ENCODE data around the gene PLPPR4.
"Not testable (repeated sequence)": the region's sequence is repeated elsewhere in the genome, so short reads cannot be mapped to it uniquely, and the experiment has no call there.

Gene PLPPR4

DNA sequence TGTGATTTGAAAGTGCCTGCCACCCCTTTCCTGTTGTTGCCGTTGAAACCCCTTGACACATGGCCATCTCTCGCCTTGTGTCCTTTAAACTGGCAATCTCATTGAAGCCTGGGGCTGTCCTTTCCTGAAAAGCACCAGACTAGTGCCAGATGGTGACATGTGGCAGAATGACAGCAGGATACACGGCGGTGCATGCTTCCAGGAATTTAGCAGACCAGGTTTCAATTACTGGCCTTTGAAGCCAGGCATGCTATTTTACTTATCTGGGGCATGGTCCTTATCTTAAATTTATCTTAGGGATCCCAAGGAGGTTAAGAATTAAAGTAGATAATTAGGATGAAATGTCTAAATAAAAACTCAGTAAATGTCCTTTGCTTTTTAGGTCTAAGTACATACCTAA, 15.2 kb downstream of the PLPPR4 start:
- DNase-seq (ENCODE audit: low read depth in 2 of 2) = no peak
- TF ChIP-seq, protein P1, sequence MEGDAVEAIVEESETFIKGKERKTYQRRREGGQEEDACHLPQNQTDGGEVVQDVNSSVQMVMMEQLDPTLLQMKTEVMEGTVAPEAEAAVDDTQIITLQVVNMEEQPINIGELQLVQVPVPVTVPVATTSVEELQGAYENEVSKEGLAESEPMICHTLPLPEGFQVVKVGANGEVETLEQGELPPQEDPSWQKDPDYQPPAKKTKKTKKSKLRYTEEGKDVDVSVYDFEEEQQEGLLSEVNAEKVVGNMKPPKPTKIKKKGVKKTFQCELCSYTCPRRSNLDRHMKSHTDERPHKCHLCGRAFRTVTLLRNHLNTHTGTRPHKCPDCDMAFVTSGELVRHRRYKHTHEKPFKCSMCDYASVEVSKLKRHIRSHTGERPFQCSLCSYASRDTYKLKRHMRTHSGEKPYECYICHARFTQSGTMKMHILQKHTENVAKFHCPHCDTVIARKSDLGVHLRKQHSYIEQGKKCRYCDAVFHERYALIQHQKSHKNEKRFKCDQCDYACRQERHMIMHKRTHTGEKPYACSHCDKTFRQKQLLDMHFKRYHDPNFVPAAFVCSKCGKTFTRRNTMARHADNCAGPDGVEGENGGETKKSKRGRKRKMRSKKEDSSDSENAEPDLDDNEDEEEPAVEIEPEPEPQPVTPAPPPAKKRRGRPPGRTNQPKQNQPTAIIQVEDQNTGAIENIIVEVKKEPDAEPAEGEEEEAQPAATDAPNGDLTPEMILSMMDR (IDR thresholded peaks at IDR 0.05; ENCODE audit: low read depth, low read length) = no peak
- H3K4me3 ChIP-seq (replicated peaks in 1 of 2; ENCODE audit: low read depth in 2 of 2, low read length in 2 of 2) = no peak overlapping the region

DNA sequence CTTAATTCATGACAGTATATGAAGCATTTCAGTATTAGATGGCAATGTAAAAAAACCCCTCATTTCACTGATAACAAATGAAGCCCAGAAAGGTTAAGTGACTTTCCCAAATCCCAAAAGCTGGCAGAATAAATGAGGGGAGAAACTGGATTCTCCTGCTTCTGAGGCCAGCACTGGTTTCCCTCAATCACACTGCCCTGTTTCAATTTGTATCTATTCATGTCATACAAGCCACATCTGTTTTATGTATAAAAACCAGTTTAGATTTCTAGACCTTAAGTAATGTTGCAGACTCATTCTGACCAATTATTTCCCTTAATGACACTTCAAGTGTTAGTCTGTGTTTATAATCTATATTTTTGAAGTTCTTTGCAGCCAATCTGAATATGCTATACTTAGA, 16.8 kb downstream of the PLPPR4 start:
- no peak for DNase-seq (ENCODE audit: low read depth in 2 of 2)
- H3K4me3 ChIP-seq (replicated peaks in 1 of 2; ENCODE audit: low read depth in 2 of 2, low read length in 2 of 2) = no peak overlapping the region
- TF ChIP-seq, protein P1 (IDR thresholded peaks at IDR 0.05; ENCODE audit: low read depth, low read length) = no peak

DNA sequence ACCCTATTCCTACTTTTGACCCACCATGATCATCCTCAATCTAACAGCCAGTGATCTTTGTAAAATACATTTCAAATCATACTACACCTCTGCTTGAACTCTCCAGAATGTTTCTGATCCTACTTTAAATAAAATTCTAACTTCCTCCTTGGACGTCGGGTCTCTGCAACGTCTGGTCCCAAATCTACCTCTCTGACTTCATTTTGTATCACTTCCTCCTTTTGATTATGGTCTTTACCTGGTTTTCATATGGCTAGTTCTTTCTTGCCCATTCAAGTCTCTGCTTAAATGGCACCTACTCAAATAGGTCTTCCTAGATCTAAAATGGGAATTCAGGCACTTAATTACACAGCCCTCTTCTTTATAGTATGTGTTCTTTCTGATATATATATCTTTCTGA, 18.2 kb downstream of the PLPPR4 start:
- DNase-seq (ENCODE audit: low read depth in 2 of 2) = no peak
- TF ChIP-seq, protein P1 (IDR thresholded peaks at IDR 0.05; ENCODE audit: low read depth, low read length) = no peak
- H3K4me3 ChIP-seq (replicated peaks in 1 of 2; ENCODE audit: low read depth in 2 of 2, low read length in 2 of 2) = no peak overlapping the region

DNA sequence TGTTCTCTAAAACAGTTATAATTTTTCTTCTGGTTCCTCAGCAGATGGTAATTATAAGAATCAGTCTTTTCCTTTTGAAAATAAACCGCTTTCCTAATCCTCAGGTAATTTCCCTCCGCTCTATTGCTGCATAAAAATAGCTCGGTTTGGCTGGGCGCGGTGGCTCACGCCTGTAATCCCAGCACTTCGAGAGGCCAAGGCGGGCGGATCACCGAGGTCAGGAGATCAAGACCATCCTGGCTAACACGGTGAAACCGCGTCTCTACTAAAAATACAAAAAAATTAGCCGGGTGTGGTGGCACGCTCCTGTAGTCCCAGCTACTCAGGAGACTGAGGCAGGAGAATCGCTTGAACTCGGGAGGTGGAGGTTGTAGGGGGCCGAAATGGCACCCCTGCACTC, 19.2 kb downstream of the PLPPR4 start:
- not testable (repeated sequence) for DNase-seq (ENCODE audit: low read depth in 2 of 2); H3K4me3 ChIP-seq (replicated peaks in 1 of 2; ENCODE audit: low read depth in 2 of 2, low read length in 2 of 2)

DNA sequence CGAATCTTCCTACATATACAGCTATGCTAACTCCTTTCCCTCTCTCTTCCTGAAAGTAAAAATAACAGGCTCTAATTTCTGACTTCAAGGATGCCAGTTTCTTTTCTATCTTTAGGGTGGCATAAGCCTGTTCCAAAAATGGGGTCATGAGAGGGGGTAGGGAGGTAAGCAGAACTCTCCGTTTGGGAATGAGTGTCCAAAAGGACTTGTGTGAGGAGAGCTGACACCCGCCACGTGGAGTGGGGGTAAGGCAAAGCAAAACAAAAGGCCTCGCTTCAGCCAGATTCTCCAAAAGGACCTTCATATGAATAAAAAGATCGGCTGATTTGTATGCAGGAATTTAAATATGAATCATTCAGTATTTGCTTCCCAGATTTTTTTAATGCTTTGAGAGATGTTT, 28.6 kb downstream of the PLPPR4 start:
- DNase-seq (ENCODE audit: low read depth in 2 of 2) = no peak
- no peak overlapping the region for H3K4me3 ChIP-seq (replicated peaks in 1 of 2; ENCODE audit: low read depth in 2 of 2, low read length in 2 of 2)
- TF ChIP-seq, protein P1 (IDR thresholded peaks at IDR 0.05; ENCODE audit: low read depth, low read length) = no peak

DNA sequence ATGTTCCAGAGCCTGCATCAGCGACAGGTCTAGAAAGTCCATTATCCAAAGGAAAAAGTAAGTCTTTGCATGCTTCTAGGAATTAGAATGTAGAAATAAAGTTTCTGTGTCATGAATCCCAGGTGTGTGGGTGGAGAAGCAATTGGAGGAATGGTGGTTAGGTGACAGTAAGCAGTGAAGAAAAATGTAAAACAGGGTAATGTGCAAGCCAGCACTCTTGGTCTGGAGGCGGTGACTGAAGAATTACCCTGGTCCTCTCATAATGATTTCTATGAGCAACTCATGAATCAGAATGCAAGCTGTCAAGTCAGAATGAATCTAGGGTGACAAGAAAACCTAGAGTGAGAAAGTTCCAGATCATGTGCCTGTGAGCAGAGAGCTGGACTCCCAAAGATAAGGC, 33.6 kb downstream of the PLPPR4 start:
- no peak overlapping the region for H3K4me3 ChIP-seq (replicated peaks in 1 of 2; ENCODE audit: low read depth in 2 of 2, low read length in 2 of 2)
- TF ChIP-seq, protein P1 (IDR thresholded peaks at IDR 0.05; ENCODE audit: low read depth, low read length) = no peak
- no peak for DNase-seq (ENCODE audit: low read depth in 2 of 2)

DNA sequence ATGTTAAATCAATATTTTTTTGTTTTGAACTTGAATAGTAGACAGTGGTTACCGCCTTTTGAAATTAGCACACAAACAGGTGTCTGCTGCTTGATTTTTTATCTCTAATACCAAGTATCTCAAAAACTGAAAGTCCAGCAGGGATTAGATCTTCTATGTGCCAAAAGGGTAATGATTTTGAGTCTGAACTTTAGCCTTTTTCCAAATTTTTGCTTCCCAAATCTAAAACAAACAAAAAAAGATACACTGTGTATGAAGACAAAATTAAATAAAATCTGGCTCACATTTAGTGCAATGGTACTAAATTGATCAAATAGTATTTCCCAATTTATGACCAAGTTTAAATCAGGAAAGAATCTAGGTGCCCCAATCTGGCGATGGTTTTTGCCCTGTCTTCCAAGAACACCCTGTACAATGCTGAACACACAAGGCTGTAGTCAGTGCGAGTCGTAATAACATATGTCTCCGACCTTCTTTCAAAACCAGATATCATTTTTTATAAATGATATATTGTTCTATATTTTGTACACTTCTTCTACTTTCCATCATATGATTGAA, 40.5 kb downstream of the PLPPR4 start:
- TF ChIP-seq, protein P1 (IDR thresholded peaks at IDR 0.05; ENCODE audit: low read depth, low read length) = no peak
- H3K4me3 ChIP-seq (replicated peaks in 1 of 2; ENCODE audit: low read depth in 2 of 2, low read length in 2 of 2) = no peak overlapping the region
- no peak for DNase-seq (ENCODE audit: low read depth in 2 of 2)
